Panc1 (cell line): ENCODE measurements around the gene THEM5.

Experiments used
- POLR2AphosphoS5 ChIP-seq: IDR thresholded peaks from 2 replicates; pipeline ENCODE4 v1.6.1; 2012; ENCODE audit warnings: mild to moderate bottlenecking, low read depth, low read length, moderate library complexity
- SIN3A ChIP-seq: IDR thresholded peaks from 2 replicates; pipeline ENCODE4 v1.6.1; 2012; ENCODE audit warnings: low read depth, mild to moderate bottlenecking, low read length, moderate library complexity, borderline replicate concordance; ENCODE audit not compliant: insufficient read depth
- TF ChIP-seq, protein P1 (sequence below): fragments of 450-650 bp; IDR thresholded peaks from 2 replicates; pipeline ENCODE4 v1.5.1; 2017; ENCODE audit warnings: mild to moderate bottlenecking

DNA sequence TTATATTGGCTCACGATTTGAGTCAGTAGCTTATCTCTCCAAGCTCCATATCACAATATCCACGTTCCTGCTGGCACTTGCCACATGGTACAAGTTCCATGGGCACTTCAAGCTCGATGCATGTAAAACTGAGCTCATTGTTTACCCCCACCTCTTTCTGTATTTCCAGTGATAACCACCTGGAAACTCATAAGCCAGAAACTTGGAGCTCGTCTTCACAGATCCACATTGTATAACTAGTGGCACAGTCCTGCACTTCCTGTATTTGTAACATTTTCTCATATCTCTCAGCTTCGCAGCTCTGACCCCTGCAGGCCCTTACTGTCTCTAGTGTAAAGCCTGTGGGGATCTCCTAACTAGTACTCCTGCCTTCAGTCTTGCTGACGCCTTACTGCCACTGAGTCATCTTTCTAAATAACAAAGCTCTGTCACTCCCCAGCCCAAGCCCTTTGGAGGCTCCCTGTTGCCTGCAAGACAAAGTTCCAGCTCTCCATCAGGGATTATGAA lies 7.4 kb downstream of the THEM5 start:
- TF ChIP-seq SIN3A (no peak), POLR2AphosphoS5 (no peak)
- TF ChIP-seq, protein P1, sequence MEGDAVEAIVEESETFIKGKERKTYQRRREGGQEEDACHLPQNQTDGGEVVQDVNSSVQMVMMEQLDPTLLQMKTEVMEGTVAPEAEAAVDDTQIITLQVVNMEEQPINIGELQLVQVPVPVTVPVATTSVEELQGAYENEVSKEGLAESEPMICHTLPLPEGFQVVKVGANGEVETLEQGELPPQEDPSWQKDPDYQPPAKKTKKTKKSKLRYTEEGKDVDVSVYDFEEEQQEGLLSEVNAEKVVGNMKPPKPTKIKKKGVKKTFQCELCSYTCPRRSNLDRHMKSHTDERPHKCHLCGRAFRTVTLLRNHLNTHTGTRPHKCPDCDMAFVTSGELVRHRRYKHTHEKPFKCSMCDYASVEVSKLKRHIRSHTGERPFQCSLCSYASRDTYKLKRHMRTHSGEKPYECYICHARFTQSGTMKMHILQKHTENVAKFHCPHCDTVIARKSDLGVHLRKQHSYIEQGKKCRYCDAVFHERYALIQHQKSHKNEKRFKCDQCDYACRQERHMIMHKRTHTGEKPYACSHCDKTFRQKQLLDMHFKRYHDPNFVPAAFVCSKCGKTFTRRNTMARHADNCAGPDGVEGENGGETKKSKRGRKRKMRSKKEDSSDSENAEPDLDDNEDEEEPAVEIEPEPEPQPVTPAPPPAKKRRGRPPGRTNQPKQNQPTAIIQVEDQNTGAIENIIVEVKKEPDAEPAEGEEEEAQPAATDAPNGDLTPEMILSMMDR: no peak
